GM19395 (cell line): ENCODE data around the gene TPPP.

Experiments
- ATAC-seq: cut with Tn5 transposase; IDR thresholded peaks from one replicate; pipeline ENCODE4 v1.9.1; 2021; ENCODE audit warnings: mild to moderate bottlenecking, moderate library complexity; ENCODE audit not compliant: unreplicated experiment

The TPPP gene

DNA sequence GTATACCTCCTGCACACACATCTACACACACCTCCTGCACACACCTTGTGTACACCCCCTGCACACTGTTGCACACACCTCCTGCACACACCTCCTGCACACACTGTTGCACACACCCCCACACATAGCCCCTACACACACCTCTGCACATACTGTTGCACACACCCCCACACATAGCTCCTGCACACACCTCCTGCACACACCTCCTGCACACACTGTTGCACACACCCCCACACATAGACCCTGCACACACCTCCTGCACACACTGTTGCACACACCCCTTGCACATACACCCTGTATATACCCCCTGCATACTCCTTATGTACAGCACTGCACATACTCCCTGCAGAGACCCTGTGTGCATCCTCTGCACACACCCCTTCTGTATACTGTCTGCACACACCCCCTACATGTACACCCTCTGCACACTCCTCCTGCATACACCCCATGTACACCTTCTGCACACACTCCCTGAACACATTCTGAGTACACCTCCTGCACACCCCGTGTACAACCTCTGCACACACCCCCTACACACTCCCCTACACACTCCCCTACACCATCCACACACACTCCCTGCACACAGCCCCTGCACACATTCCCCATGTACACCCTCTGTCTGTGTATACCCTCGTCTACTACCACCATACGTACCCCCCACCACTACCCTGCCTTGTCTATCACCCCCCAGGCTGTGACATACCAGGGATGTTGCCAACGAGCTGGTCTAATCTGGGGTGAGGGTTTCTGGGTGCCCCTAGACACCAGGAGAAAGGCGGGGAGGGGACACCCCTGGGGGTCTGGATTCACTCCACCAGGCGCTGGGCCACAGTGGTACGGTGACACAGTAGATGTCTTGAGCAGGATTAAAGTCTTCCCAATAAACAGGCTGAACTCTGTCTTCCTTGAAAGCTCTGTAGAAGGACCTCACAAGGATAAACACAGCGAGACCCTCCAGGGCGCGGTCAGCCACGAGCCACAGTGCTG is 82.1 kb downstream of the TPPP start:
- ATAC-seq, result no peak

DNA sequence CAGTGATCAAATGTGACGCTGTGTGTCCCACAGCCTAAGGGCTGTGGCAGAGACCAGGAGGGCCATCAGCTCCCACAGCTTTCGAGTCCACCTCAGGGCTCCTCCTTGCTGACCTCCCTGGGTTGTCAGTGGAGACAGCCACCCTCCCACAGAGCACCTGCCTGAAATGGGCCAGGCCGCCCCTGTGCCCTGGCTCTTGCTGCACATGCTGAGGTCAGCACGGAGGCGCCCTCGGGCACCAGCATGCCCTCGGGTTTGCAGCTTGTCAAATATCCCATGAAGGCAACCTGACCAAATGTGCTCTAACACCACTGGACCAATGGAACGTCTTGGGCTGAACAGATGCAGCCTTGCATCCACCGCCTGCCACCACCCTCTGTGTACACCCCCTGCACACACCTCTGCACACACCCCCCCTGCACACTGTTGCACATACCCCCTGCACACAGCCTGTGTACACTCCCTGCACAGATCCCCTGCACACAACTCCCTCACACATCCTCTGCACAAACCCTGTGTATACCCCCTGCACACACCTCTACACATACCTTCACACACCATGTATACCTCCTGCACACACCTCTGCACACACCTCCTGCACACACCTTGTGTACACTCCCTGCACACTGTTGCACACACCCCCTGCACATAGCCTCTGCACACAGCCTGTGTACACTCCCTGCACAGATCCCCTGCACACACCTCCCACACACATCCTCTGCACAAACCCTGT is 83.0 kb downstream of the TPPP start:
- no peak for ATAC-seq
